NCI-H1694 (cell line): ENCODE data around the gene CTPS2.
"Not testable (repeated sequence)": the region's sequence is repeated elsewhere in the genome, so short reads cannot be mapped to it uniquely, and the experiment has no call there.

Experiments used
- DNase-seq: peaks from one replicate; lab custom pipeline; 2025; lab: John Stamatoyannopoulos, UW

Gene CTPS2

GRCh38 chrX:16654093-16654492 lies 58.4 kb downstream of the CTPS2 start:
- DNase-seq: no peak

GRCh38 chrX:16653424-16653823 lies 59.0 kb downstream of the CTPS2 start:
- DNase-seq: no peak

- no peak for DNase-seq
These were observed 61.0 kb downstream of the CTPS2 start for GRCh38 chrX:16651391-16652024.

- no peak for DNase-seq
These were observed 62.6 kb downstream of the CTPS2 start, which contains the start of gene S100G for GRCh38 chrX:16649858-16650257. Gene S100G (plus strand): TSS chrX:16650158. CDS start chrX:16651007, 849 bp downstream.

- no peak for DNase-seq
These were observed 65.9 kb downstream of the CTPS2 start for GRCh38 chrX:16646366-16647138.

GRCh38 chrX:16643176-16643575 lies 69.3 kb downstream of the CTPS2 start:
- DNase-seq: no peak

GRCh38 chrX:16640823-16641222 lies 71.6 kb downstream of the CTPS2 start:
- DNase-seq: no peak

GRCh38 chrX:16639966-16640365 lies 72.5 kb downstream of the CTPS2 start:
- DNase-seq: no peak

GRCh38 chrX:16638533-16638932 lies 73.9 kb downstream of the CTPS2 start:
- no peak for DNase-seq

GRCh38 chrX:16635596-16635995 lies 76.9 kb downstream of the CTPS2 start:
- no peak for DNase-seq

GRCh38 chrX:16635040-16635439 lies 77.4 kb downstream of the CTPS2 start:
- no peak for DNase-seq

- no peak for DNase-seq
These were observed 78.7 kb downstream of the CTPS2 start for GRCh38 chrX:16633754-16634153.

- DNase-seq: no peak
These were observed 82.6 kb downstream of the CTPS2 start for GRCh38 chrX:16629909-16630308.

- no peak for DNase-seq
These were observed 83.4 kb downstream of the CTPS2 start for GRCh38 chrX:16628946-16629595.

GRCh38 chrX:16628511-16628910 lies 84.0 kb downstream of the CTPS2 start:
- not testable (repeated sequence) for DNase-seq

GRCh38 chrX:16619024-16619423 lies 93.4 kb downstream of the CTPS2 start:
- no peak for DNase-seq

- no peak for DNase-seq
These were observed 94.0 kb downstream of the CTPS2 start for GRCh38 chrX:16618422-16618821.

GRCh38 chrX:16617382-16617781 lies 95.1 kb downstream of the CTPS2 start:
- no peak for DNase-seq

GRCh38 chrX:16612257-16612897 lies 100.1 kb downstream of the CTPS2 start:
- DNase-seq: no peak

GRCh38 chrX:16610654-16611053 lies 101.8 kb downstream of the CTPS2 start:
- not testable (repeated sequence) for DNase-seq

- no peak for DNase-seq
These were observed 102.3 kb downstream of the CTPS2 start for GRCh38 chrX:16610121-16610621.

- no peak for DNase-seq
These were observed 106.2 kb downstream of the CTPS2 start for GRCh38 chrX:16606142-16606720.
